ENCODE data around the gene RPL21.

Gene RPL21

GRCh38 chr13:27273658-27274425 lies 22.5 kb downstream of the RPL21 start:
- Histone ChIP-seq H3K79me2 (ENCODE audit: control insufficient read depth, insufficient read depth, low read length) (no peaks in the 10 kb centered on the region), H3K36me3 (ENCODE audit: control insufficient read depth, insufficient read depth, low read length) (no peaks in the 10 kb centered on the region), H2BK5ac (ENCODE audit: low read length) (no peak overlapping the region), H4K5ac (ENCODE audit: low read length) (no peak overlapping the region), H3K56ac (ENCODE audit: low read length) (no peak overlapping the region), H2BK120ac (ENCODE audit: low read depth, low read length) (no peak overlapping the region), H3K27ac (ENCODE audit: low read depth, low read length) (no peak overlapping the region), H3K4me3 (ENCODE audit: low read length) (no peak overlapping the region), H3K79me1 (ENCODE audit: low read length) (no peaks in the 10 kb centered on the region), H3K4me2 (ENCODE audit: low read length) (no peak overlapping the region), H2AK5ac (ENCODE audit: low read length) (no peak overlapping the region), H3K23ac (ENCODE audit: low read length) (no peak overlapping the region), H2BK15ac (replicated peaks; ENCODE audit: low read depth) (no peak overlapping the region), H4K8ac (ENCODE audit: low read depth, low read length) (no peak overlapping the region), H3K4ac (ENCODE audit: low read depth, low read length) (no peak overlapping the region), H3K18ac (ENCODE audit: low read length) (no peak overlapping the region), H3K4me1 (ENCODE audit: control insufficient read depth, low read depth, low read length) (no peaks in the 10 kb centered on the region), H3K27me3 (ENCODE audit: insufficient read depth, low read length, poor library complexity) (no peaks in the 10 kb centered on the region), H3K9ac (ENCODE audit: low read length) (no peak overlapping the region)
- DNase-seq: no peak
- no CpG with 5 or more reads among the region's 4 CpGs for WGBS (ENCODE audit: extremely low coverage, insufficient coverage, low lambda C conversion rate)

GRCh38 chr13:27274631-27275030 lies 23.3 kb downstream of the RPL21 start:
- H2BK120ac ChIP-seq (ENCODE audit: low read depth, low read length): no peak overlapping the region
- no CpG with 5 or more reads among the region's 1 CpG for WGBS (ENCODE audit: extremely low coverage, insufficient coverage, low lambda C conversion rate)
- H3K79me2 ChIP-seq (ENCODE audit: control insufficient read depth, insufficient read depth, low read length): no peaks in the 10 kb centered on the region
- DNase-seq: no peak
- H3K56ac ChIP-seq (ENCODE audit: low read length): no peak overlapping the region
- no peak overlapping the region for H2BK5ac ChIP-seq (ENCODE audit: low read length)
- no peak overlapping the region for H3K27ac ChIP-seq (ENCODE audit: low read depth, low read length)
- H4K8ac ChIP-seq (ENCODE audit: low read depth, low read length): no peak overlapping the region
- H3K79me1 ChIP-seq (ENCODE audit: low read length): no peaks in the 10 kb centered on the region
- no peaks in the 10 kb centered on the region for H3K27me3 ChIP-seq (ENCODE audit: insufficient read depth, low read length, poor library complexity)
- no peak overlapping the region for H3K23ac ChIP-seq (ENCODE audit: low read length)
- no peak overlapping the region for H3K4me2 ChIP-seq (ENCODE audit: low read length)
- no peak overlapping the region for H4K5ac ChIP-seq (ENCODE audit: low read length)
- H3K18ac ChIP-seq (ENCODE audit: low read length): no peak overlapping the region
- no peaks in the 10 kb centered on the region for H3K4me1 ChIP-seq (ENCODE audit: control insufficient read depth, low read depth, low read length)
- H2BK15ac ChIP-seq (replicated peaks; ENCODE audit: low read depth): no peak overlapping the region
- H3K9ac ChIP-seq (ENCODE audit: low read length): no peak overlapping the region
- no peak overlapping the region for H3K4ac ChIP-seq (ENCODE audit: low read depth, low read length)
- H3K4me3 ChIP-seq (ENCODE audit: low read length): no peak overlapping the region
- no peaks in the 10 kb centered on the region for H3K36me3 ChIP-seq (ENCODE audit: control insufficient read depth, insufficient read depth, low read length)
- no peak overlapping the region for H2AK5ac ChIP-seq (ENCODE audit: low read length)

- Histone ChIP-seq H3K4ac (ENCODE audit: low read depth, low read length) (no peak overlapping the region), H4K5ac (ENCODE audit: low read length) (no peak overlapping the region), H3K18ac (ENCODE audit: low read length) (no peak overlapping the region), H2BK15ac (replicated peaks; ENCODE audit: low read depth) (no peak overlapping the region), H3K4me2 (ENCODE audit: low read length) (no peak overlapping the region), H2BK120ac (ENCODE audit: low read depth, low read length) (no peak overlapping the region), H3K56ac (ENCODE audit: low read length) (no peak overlapping the region), H3K79me2 (ENCODE audit: control insufficient read depth, insufficient read depth, low read length) (no peaks in the 10 kb centered on the region), H3K27ac (ENCODE audit: low read depth, low read length) (no peak overlapping the region), H3K36me3 (ENCODE audit: control insufficient read depth, insufficient read depth, low read length) (no peaks in the 10 kb centered on the region), H2BK5ac (ENCODE audit: low read length) (no peak overlapping the region), H4K8ac (ENCODE audit: low read depth, low read length) (no peak overlapping the region), H3K4me3 (ENCODE audit: low read length) (no peak overlapping the region), H3K23ac (ENCODE audit: low read length) (no peak overlapping the region), H3K4me1 (ENCODE audit: control insufficient read depth, low read depth, low read length) (no peaks in the 10 kb centered on the region), H3K9ac (ENCODE audit: low read length) (no peak overlapping the region), H3K79me1 (ENCODE audit: low read length) (no peaks in the 10 kb centered on the region), H2AK5ac (ENCODE audit: low read length) (no peak overlapping the region), H3K27me3 (ENCODE audit: insufficient read depth, low read length, poor library complexity) (no peaks in the 10 kb centered on the region)
- no CpG with 5 or more reads among the region's 7 CpGs for WGBS (ENCODE audit: extremely low coverage, insufficient coverage, low lambda C conversion rate)
- no peak for DNase-seq
Measured at GRCh38 chr13:27276188-27276587, 24.8 kb downstream of the RPL21 start.

GRCh38 chr13:27279506-27279905 lies 28.1 kb downstream of the RPL21 start:
- no peak overlapping the region for H2BK5ac ChIP-seq (ENCODE audit: low read length)
- H3K9ac ChIP-seq (ENCODE audit: low read length): no peak overlapping the region
- H4K5ac ChIP-seq (ENCODE audit: low read length): no peak overlapping the region
- H2BK15ac ChIP-seq (replicated peaks; ENCODE audit: low read depth): no peak overlapping the region
- H3K4me1 ChIP-seq (ENCODE audit: control insufficient read depth, low read depth, low read length): no peaks in the 10 kb centered on the region
- no peak overlapping the region for H3K4me2 ChIP-seq (ENCODE audit: low read length)
- no peak overlapping the region for H3K56ac ChIP-seq (ENCODE audit: low read length)
- no peak overlapping the region for H3K23ac ChIP-seq (ENCODE audit: low read length)
- no peaks in the 10 kb centered on the region for H3K79me2 ChIP-seq (ENCODE audit: control insufficient read depth, insufficient read depth, low read length)
- no peak overlapping the region for H2AK5ac ChIP-seq (ENCODE audit: low read length)
- no peaks in the 10 kb centered on the region for H3K79me1 ChIP-seq (ENCODE audit: low read length)
- H3K4ac ChIP-seq (ENCODE audit: low read depth, low read length): no peak overlapping the region
- no peaks in the 10 kb centered on the region for H3K36me3 ChIP-seq (ENCODE audit: control insufficient read depth, insufficient read depth, low read length)
- H3K27me3 ChIP-seq (ENCODE audit: insufficient read depth, low read length, poor library complexity): no peaks in the 10 kb centered on the region
- no peak overlapping the region for H3K27ac ChIP-seq (ENCODE audit: low read depth, low read length)
- H4K8ac ChIP-seq (ENCODE audit: low read depth, low read length): no peak overlapping the region
- no peak overlapping the region for H2BK120ac ChIP-seq (ENCODE audit: low read depth, low read length)
- no peak overlapping the region for H3K18ac ChIP-seq (ENCODE audit: low read length)
- no CpG with 5 or more reads among the region's 7 CpGs for WGBS (ENCODE audit: extremely low coverage, insufficient coverage, low lambda C conversion rate)
- no peak for DNase-seq
- no peak overlapping the region for H3K4me3 ChIP-seq (ENCODE audit: low read length)

DNA sequence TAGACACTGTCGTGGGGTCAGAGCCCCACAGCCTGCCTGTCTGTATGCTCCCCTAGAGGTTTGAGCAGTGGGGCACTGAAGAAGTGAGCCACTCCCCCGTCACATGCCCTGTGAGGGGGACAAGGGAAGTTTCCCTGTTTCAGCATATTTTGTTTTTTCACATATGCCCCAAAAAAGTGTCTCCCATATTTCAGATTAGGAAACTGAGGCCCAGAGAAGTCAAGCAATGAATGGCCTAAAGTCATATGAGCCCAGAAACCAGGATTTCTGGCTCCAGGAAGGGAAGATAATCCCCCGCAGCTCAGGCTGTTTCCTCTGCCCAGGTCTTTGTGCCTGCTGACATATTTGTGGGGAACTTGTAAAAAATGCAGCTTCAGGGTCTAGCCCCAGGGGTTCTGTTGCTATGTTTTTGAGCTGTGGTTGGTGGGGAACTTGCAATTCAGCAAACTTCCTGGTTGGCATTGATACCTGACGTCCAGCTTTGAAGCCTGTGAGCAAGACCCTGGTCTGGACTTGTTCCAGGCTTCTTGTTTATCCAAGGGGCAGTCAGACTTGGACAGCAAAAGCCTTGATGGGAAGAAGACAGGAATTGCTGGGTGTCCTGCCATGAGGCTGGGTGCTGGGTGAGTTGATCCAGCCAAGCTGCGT lies 28.8 kb downstream of the RPL21 start:
- H4K5ac ChIP-seq (ENCODE audit: low read length): no peak overlapping the region
- WGBS (ENCODE audit: extremely low coverage, insufficient coverage, low lambda C conversion rate): no CpG with 5 or more reads among the region's 5 CpGs
- no peak overlapping the region for H2BK5ac ChIP-seq (ENCODE audit: low read length)
- H3K4me2 ChIP-seq (ENCODE audit: low read length): no peak overlapping the region
- H3K27me3 ChIP-seq (ENCODE audit: insufficient read depth, low read length, poor library complexity): no peaks in the 10 kb centered on the region
- no peak overlapping the region for H2BK120ac ChIP-seq (ENCODE audit: low read depth, low read length)
- no peak overlapping the region for H3K23ac ChIP-seq (ENCODE audit: low read length)
- H3K36me3 ChIP-seq (ENCODE audit: control insufficient read depth, insufficient read depth, low read length): no peaks in the 10 kb centered on the region
- no peaks in the 10 kb centered on the region for H3K79me2 ChIP-seq (ENCODE audit: control insufficient read depth, insufficient read depth, low read length)
- H3K18ac ChIP-seq (ENCODE audit: low read length): no peak overlapping the region
- H3K27ac ChIP-seq (ENCODE audit: low read depth, low read length): no peak overlapping the region
- no peaks in the 10 kb centered on the region for H3K79me1 ChIP-seq (ENCODE audit: low read length)
- no peaks in the 10 kb centered on the region for H3K4me1 ChIP-seq (ENCODE audit: control insufficient read depth, low read depth, low read length)
- no peak overlapping the region for H3K4me3 ChIP-seq (ENCODE audit: low read length)
- no peak overlapping the region for H2AK5ac ChIP-seq (ENCODE audit: low read length)
- no peak overlapping the region for H3K9ac ChIP-seq (ENCODE audit: low read length)
- no peak overlapping the region for H3K56ac ChIP-seq (ENCODE audit: low read length)
- no peak overlapping the region for H4K8ac ChIP-seq (ENCODE audit: low read depth, low read length)
- no peak overlapping the region for H2BK15ac ChIP-seq (replicated peaks; ENCODE audit: low read depth)
- no peak overlapping the region for H3K4ac ChIP-seq (ENCODE audit: low read depth, low read length)
- no peak for DNase-seq

Data from mesendoderm (in vitro differentiated cells).